GM20431 (cell line): ENCODE results near the gene BBIP1.
"Not testable (repeated sequence)": the region's sequence is repeated elsewhere in the genome, so short reads cannot be mapped to it uniquely, and the experiment has no call there.

Source experiments
- in situ Hi-C: fragments of 300-500 bp; cut with MseI, MboI; formaldehyde crosslinking; loops from one replicate; pipeline ENCODE4 v1.15.0; 2020; ENCODE audit warnings: low sequenced_read_pairs; ENCODE audit not compliant: unreplicated experiment

Gene BBIP1

DNA sequence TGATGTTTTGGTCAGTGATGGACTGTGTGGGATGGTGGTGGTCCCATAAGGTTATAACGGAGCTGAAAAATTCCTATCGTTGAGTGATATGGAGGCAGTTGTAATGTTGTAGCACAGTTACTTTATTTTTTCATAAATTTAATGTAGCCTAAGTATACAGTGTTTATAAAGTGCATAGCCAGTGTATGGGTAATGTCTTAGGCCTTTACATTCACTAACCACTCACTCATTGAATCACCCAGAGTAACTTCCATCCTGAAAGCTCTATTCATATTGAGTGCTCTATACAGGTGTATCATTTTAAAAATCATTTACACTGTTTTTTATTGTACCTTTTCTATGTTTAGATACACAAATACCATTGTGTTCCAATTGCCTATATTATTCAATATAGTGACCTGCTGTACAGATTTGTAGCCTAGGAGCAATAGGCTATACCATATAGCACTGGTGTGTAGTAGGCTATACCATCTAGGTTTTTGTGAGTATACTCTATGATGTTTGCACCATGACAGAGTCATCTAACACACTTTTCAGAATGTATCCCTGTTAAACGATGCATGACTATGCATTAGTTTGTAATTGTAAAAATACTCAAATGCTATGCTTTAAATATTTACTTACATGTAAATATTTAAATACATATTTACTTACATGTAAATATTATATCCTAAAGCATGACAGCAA, 26.2 kb downstream of the BBIP1 start:
- in situ Hi-C loops = loop anchor here (25.0 kb wide), 1 partner anchor 130 kb away; no protein-coding TSS in a partner anchor

- in situ Hi-C loops = loop anchor here (25.0 kb wide), 1 partner anchor 125 kb away; no protein-coding TSS in a partner anchor
Observed at GRCh38 chr10:110887560-110887959, 31.4 kb downstream of the BBIP1 start.

DNA sequence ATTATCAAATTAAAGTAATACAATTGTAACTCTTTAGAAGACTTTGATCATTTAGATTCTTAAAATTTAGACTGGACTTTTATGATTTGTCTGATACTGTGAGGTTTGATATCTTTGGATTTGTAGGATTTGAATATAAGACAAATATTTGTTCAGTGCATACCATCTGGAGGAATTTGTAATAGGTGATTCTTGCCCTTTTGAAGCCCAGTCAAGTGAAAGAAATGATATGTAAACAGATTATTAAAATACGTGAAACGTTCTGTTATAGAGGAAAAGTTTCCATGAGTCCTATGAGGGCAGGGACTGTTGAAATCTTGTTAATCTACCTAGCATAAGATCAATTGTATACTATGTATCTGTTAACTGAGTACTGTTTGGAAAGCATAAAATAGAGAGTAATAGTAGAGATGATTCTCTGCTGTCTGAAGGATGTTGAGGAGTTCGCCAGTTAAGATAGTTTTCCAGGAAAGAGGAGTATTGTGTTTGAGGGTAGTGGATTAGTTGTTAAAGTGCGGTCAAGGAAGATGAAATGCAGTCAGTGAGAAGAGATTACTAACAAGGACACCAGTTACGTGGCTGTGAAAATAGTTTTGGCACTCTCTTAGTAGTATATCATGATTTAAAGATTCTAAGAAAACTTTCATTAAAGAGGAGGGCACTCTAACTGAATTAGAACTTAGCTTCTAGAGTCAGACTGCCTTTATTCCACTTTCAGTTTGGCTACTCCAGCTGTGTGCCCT, 32.9 kb downstream of the BBIP1 start:
- in situ Hi-C loops = loop anchor here (25.0 kb wide), 1 partner anchor 124 kb away; no protein-coding TSS in a partner anchor

- in situ Hi-C loops = loop anchor here (25.0 kb wide), 1 partner anchor 122 kb away; no protein-coding TSS in a partner anchor
Observed at GRCh38 chr10:110883924-110884323, 35.1 kb downstream of the BBIP1 start.

DNA sequence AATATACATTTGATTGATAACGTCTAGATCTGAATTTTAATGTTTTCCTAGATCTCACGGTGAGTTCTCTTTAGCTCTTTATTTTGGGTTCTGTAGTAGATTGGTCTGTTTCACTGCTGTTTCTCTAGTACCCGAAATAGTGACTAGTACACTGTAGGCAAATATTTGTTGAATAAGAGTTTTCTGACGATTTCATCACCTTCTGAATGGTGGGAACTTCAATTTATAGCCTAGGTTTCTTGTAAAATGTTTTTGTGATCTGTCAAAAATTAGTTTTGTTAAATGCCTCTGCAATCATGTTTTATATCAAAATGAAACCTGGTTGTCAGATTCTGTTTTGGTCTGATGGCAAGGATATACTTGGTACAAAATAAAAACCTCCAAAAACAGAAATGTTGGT, 37.1 kb downstream of the BBIP1 start:
- in situ Hi-C loops = loop anchor here (25.0 kb wide), 1 partner anchor 120 kb away; no protein-coding TSS in a partner anchor

- in situ Hi-C loops = loop anchor here (25.0 kb wide), 1 partner anchor 119 kb away; no protein-coding TSS in a partner anchor
Observed at GRCh38 chr10:110881247-110881646, 37.7 kb downstream of the BBIP1 start.

DNA sequence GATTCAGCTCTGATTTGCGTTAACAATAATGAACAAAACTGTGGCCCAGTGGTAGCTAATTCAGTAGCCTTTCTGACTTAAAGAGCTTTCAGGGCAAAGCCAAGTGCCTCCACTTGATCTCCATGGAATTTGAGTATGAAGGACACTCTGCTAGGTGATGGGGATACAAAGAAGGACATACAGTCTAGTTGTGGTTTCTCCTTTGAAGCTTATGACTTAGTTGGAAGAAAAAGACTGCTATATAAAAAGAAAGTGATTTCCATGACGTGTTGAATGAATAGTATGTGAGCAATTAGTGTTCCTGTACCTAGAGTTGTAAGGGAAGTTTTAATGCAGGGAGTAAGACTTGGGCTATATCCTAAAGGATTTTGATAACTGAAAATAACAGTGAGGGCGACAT, 39.0 kb downstream of the BBIP1 start:
- in situ Hi-C loops = loop anchor here (25.0 kb wide), 1 partner anchor 118 kb away; no protein-coding TSS in a partner anchor

DNA sequence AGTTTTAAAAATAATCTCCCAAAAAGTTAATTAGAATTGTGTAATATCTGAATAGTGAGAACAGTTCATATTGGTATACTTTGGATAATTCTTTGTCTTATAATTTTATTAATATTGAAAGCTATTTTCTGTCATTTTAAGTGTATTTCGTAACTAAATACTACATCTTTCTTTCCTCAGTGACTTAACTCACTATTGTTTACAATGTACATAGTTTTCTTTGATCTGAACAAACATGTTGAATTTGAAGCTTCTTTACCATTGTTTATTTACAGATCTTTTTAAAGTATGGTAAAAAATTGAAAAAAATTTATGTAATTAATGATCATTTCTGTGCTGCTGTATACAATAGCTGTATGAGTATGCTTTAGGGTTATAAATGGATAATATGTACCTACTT, 42.2 kb downstream of the BBIP1 start:
- in situ Hi-C loops = loop anchor here (25.0 kb wide), 1 partner anchor 114 kb away; no protein-coding TSS in a partner anchor

- in situ Hi-C loops = loop anchor here (25.0 kb wide), 1 partner anchor 114 kb away; no protein-coding TSS in a partner anchor
Observed at GRCh38 chr10:110876000-110876399, 43.0 kb downstream of the BBIP1 start.

DNA sequence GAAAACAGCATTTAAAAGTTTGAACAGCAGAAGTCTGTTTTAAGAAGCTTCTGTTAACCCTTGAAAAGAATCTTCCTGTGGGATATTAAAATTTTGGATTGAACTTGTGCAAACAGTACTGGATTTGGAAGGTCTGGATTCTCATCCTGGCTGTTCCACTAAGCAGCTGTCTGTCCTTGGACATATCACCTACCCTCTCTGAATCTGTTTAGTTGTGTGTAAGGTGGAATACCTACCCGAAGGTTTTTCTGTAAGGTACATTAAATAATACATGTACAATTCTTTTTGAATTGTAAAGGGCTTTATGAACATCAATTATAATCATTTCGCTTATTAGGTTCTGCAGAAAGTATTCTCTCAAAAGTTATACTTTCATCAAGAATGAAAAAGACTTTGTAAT, 45.0 kb downstream of the BBIP1 start:
- in situ Hi-C loops = no loop called here

- in situ Hi-C loops = no loop called here
Observed at GRCh38 chr10:110872984-110873923, 45.7 kb downstream of the BBIP1 start.

DNA sequence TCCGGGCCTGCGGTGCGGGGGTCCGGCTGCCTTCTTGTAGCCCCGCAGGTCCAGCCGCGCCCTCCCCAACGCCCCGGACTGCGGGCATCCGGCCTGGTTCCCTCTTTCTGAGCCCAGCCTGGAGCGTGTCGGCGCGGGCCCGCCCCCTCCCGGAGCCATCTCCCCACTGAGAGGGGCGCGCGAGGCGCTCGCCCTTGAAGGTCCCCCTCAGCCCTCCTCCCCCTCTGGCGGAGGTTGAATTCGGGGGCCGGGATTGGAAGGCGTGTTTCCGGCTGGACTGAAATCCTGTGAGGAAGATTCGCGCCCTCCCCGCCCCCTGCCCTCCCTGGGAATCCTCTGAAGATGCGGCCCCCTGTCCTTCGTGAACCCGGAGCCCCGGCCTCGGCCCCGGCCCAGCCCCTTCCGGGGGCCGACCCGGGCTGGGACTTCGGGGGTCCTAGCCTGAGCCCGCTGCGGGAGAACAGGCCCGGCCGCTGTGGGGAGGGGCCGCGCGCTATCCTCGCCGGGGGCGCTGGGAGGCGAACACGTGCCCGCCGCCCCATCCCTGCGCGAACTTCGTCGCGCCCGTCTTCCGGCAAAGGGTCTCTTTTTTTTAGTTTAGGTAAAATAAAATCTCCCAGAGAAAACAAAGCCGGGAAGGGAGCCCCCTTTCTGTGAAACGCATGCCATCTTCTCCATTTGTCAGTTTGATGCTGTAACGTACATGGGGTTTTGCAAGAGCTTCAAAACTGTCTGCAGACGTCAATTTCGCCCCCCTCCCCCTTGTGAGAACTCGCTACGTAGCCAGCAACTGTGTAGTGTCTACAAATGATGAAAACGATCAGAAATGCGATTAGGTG, 46.6 kb downstream of the BBIP1 start:
- in situ Hi-C loops = no loop called here

- in situ Hi-C loops = no loop called here
Observed at GRCh38 chr10:110871298-110872084, 47.5 kb downstream of the BBIP1 start, which contains the start of gene PDCD4. Gene PDCD4 (plus strand): TSS chr10:110871928. CDS start chr10:110876028, 4,100 bp downstream.

- in situ Hi-C loops = no loop called here
Observed at GRCh38 chr10:110870823-110871297, 48.1 kb downstream of the BBIP1 start.

- in situ Hi-C loops = no loop called here
Observed at GRCh38 chr10:110868981-110869380, 50.0 kb downstream of the BBIP1 start.

DNA sequence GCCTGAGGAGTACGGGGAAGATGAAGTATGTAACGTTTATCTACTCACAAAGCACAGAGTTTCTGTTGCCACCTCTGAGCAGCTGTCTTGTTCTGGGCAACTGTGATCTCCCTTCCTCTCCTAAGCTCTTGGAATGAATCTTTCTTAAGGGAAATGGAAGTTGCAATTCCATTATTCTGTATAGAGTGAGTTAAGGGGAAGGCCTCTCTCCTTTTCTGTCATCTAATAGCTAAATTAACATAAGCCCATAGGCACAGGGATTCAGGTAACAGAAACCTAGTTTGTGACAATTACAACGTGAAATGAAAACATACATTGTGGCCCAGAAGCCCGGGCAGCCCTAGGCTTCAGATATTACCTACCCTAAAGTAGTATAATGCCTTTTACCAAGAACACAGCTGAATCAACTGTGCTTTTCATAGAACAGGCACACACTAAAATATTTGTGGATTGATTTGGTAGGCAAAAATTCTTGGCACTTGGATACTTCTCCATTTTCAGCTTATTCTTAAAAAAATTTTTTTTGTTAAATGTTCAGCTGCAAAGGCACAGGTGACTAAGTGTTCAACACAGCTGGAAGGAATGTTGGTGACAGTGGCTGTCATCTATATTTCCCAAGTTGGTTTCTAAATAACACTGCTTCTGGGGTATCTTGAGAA, 51.0 kb downstream of the BBIP1 start:
- in situ Hi-C loops = no loop called here

- in situ Hi-C loops = not testable (repeated sequence)
Observed at GRCh38 chr10:110867011-110867806, 51.8 kb downstream of the BBIP1 start.
